Transverse colon (tissue), 4 donors: Measurements from ENCODE around the gene PADI4.

Experiments
- POLR2A ChIP-seq: fragments of 450-650 bp; IDR thresholded peaks from one replicate; pipeline ENCODE4 v1.6.1; 2016; ENCODE audit warnings: antibody characterized with exemption, mild to moderate bottlenecking, moderate library complexity
- POLR2AphosphoS5 ChIP-seq, 3 donors: sonication (generic); formaldehyde crosslinking; IDR thresholded peaks; one replicate each; pipeline ENCODE4 v1.6.1; 2016; ENCODE audit warnings: antibody characterized with exemption in 3 of 3
- TF ChIP-seq, protein P1 (sequence below), 5 experiments: fragments of 200-600 bp in 3 of 5; fragments of 450-650 bp in 2 of 5; sonication (generic) in 3 of 5; IDR thresholded peaks; 1 replicate in 2 of 5; 2 replicates in 3 of 5; pipeline ENCODE4 v1.5.1; 2016 to 2017; ENCODE audit warnings: antibody characterized with exemption in 5 of 5, inconsistent platforms in 3 of 5, mild to moderate bottlenecking in 2 of 5, moderate library complexity in 1 of 5

DNA sequence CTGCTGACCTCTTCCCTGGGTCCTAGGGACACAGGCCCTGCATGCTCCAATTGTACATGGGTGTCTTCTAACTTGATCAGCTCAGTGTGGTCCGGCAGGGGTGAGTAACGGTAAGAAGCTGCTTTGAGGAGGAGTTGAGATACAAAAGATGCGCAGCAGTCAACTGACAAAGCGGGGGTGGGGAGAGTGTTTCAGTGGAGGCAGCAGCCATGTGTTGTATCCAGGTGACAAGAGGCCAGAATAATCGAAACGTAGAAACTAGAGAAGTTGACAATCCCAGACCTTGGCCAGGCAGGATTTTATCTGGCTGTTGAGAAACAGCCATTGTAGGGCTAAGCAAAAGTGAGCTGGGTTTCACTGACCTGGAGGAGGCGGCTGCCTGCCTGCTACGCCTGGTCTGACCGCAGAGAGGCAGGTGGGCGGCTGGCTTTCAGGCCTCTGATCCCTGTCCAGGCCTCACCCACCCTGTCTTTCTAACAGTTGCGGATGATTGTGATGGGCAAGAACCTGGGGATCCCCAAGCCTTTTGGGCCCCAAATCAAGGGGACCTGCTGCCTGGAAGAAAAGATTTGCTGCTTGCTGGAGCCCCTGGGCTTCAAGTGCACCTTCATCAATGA lies 92.8 kb downstream of the PADI4 start:
- TF ChIP-seq, protein P1, sequence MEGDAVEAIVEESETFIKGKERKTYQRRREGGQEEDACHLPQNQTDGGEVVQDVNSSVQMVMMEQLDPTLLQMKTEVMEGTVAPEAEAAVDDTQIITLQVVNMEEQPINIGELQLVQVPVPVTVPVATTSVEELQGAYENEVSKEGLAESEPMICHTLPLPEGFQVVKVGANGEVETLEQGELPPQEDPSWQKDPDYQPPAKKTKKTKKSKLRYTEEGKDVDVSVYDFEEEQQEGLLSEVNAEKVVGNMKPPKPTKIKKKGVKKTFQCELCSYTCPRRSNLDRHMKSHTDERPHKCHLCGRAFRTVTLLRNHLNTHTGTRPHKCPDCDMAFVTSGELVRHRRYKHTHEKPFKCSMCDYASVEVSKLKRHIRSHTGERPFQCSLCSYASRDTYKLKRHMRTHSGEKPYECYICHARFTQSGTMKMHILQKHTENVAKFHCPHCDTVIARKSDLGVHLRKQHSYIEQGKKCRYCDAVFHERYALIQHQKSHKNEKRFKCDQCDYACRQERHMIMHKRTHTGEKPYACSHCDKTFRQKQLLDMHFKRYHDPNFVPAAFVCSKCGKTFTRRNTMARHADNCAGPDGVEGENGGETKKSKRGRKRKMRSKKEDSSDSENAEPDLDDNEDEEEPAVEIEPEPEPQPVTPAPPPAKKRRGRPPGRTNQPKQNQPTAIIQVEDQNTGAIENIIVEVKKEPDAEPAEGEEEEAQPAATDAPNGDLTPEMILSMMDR (IDR thresholded peaks at IDR 0.05), result no peak
- no peak for TF ChIP-seq POLR2A
- no peak for TF ChIP-seq POLR2AphosphoS5 (IDR thresholded peaks at IDR 0.05)
